HEK293T (cell line): ENCODE measurements around the gene TBC1D16.
A peak's percentile ranks its signal among the peaks of the same experiment; 100 is the strongest.

Source experiments
- CTCF ChIA-PET: fragments of 350-600 bp; formaldehyde crosslinking; extraction: SDS; loops from one replicate; lab custom pipeline; 2021; ENCODE audit warnings: antibody characterized with exemption, inconsistent platforms; lab: Yijun Ruan, JAX
- POLR2A ChIA-PET: fragments of 350-600 bp; formaldehyde crosslinking; extraction: SDS; loops from one replicate; lab custom pipeline; 2020; ENCODE audit warnings: antibody characterized with exemption, inconsistent platforms; lab: Yijun Ruan, JAX
- DNase-seq: peaks from one replicate; pipeline ENCODE4 v3.0.0; 2012; ENCODE audit warnings: mixed read lengths; ENCODE audit errors: extremely low spot score
- BHLHE40 ChIP-seq: fragments of 450-650 bp; IDR thresholded peaks from 2 replicates; pipeline ENCODE4 v1.6.1; 2016; ENCODE audit warnings: mild to moderate bottlenecking, moderate library complexity, borderline replicate concordance
- CTBP1 ChIP-seq: fragments of 450-650 bp; IDR thresholded peaks from 2 replicates; pipeline ENCODE4 v1.6.1; 2016; ENCODE audit warnings: borderline replicate concordance
- ELF4 ChIP-seq: fragments of 450-650 bp; IDR thresholded peaks from 2 replicates; pipeline ENCODE4 v1.6.1; 2017; ENCODE audit warnings: antibody characterized with exemption
- FOXA1 ChIP-seq: fragments of 450-650 bp; IDR thresholded peaks from 2 replicates; pipeline ENCODE4 v1.6.1; 2016; ENCODE audit warnings: mild to moderate bottlenecking
- FOXK2 ChIP-seq: fragments of 450-650 bp; IDR thresholded peaks from 2 replicates; pipeline ENCODE4 v1.6.1; 2016; ENCODE audit warnings: mild to moderate bottlenecking
- FOXM1 ChIP-seq: fragments of 450-650 bp; IDR thresholded peaks from 2 replicates; pipeline ENCODE4 v1.6.1; 2017; ENCODE audit warnings: mild to moderate bottlenecking, borderline replicate concordance
- HDGF ChIP-seq: fragments of 450-650 bp; IDR thresholded peaks from 2 replicates; pipeline ENCODE4 v1.6.1; 2017; ENCODE audit warnings: antibody characterized with exemption, borderline replicate concordance
- L3MBTL2 ChIP-seq: fragments of 450-650 bp; conservative IDR thresholded peaks from 2 replicates; pipeline ENCODE4 v1.6.1; 2016; ENCODE audit warnings: mild to moderate bottlenecking
- LEF1 ChIP-seq: fragments of 450-650 bp; IDR thresholded peaks from 2 replicates; pipeline ENCODE4 v1.6.1; 2017; ENCODE audit warnings: mild to moderate bottlenecking, borderline replicate concordance
- NFRKB ChIP-seq: fragments of 450-650 bp; IDR thresholded peaks from 2 replicates; pipeline ENCODE4 v1.6.1; 2016; ENCODE audit warnings: mild to moderate bottlenecking, moderate library complexity
- SP1 ChIP-seq: fragments of 450-650 bp; IDR thresholded peaks from 2 replicates; pipeline ENCODE4 v1.6.1; 2017
- SUZ12 ChIP-seq: fragments of 450-650 bp; IDR thresholded peaks from 2 replicates; pipeline ENCODE4 v1.6.1; 2016; ENCODE audit warnings: mild to moderate bottlenecking
- TARDBP ChIP-seq: fragments of 450-650 bp; IDR thresholded peaks from 2 replicates; pipeline ENCODE4 v1.6.1; 2016
- ZNF384 ChIP-seq: fragments of 450-650 bp; IDR thresholded peaks from 2 replicates; pipeline ENCODE4 v1.6.1; 2016
- TF ChIP-seq, protein P1 (sequence below): fragments of 450-650 bp; IDR thresholded peaks from 2 replicates; pipeline ENCODE4 v1.6.1; 2016

TBC1D16 gene

DNA sequence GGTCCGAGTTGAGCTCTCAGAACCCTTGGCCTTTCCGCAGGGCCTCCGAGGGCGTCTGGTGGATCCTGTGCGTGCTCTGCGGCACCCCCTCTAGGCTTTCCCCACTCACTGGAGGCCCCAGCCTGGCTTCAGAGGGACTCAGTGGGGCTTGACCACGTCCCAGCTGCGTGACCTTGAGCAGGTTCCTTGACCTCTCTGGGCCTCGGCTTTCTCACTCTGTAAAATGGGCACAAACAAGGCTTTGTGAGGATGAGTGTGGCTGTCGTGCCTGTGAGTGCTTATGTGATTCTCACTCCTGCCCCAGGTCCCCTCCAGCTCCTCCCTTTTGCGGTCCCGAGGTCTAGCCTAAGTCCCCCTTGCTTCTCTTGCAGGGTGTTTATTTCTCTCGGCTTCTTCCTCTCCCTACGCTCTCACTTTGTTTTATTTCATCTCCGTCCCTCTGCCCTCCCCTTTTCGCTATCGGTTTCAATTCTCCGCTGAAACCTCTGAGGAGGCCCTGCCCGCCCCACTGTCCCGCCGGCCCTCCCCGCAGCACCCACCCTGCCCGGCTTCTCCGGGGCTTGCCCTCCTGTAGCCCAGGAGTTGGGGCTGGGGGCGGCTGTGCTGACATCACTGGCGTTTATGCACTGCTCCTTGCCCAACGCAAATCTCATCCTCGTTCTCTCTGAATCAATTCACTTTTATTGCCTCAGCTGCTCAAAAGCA, 114.1 kb downstream of the TBC1D16 start:
- ChIA-PET POLR2A (interaction anchor here (2.8 kb wide), 1 partner anchor 72 kb away, joined by 8 read pairs; no protein-coding TSS in a partner anchor), CTCF (interaction anchor here (0.6 to 1.3 kb wide), 3 partner anchors 32 to 110 kb away, joined by 3 read pairs; no protein-coding TSS in a partner anchor)
- no peak for DNase-seq
- TF ChIP-seq SUZ12, result no peak
- no peak for TF ChIP-seq HDGF
- TF ChIP-seq LEF1, result no peak
- TF ChIP-seq, protein P1, sequence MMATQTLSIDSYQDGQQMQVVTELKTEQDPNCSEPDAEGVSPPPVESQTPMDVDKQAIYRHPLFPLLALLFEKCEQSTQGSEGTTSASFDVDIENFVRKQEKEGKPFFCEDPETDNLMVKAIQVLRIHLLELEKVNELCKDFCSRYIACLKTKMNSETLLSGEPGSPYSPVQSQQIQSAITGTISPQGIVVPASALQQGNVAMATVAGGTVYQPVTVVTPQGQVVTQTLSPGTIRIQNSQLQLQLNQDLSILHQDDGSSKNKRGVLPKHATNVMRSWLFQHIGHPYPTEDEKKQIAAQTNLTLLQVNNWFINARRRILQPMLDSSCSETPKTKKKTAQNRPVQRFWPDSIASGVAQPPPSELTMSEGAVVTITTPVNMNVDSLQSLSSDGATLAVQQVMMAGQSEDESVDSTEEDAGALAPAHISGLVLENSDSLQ, result no peak
- 0 out of 2 replicates have a peak, but pooled peaks have one; percentile 36 for TF ChIP-seq FOXM1
- TF ChIP-seq TARDBP, result no peak
- TF ChIP-seq CTBP1, result no peak

DNA sequence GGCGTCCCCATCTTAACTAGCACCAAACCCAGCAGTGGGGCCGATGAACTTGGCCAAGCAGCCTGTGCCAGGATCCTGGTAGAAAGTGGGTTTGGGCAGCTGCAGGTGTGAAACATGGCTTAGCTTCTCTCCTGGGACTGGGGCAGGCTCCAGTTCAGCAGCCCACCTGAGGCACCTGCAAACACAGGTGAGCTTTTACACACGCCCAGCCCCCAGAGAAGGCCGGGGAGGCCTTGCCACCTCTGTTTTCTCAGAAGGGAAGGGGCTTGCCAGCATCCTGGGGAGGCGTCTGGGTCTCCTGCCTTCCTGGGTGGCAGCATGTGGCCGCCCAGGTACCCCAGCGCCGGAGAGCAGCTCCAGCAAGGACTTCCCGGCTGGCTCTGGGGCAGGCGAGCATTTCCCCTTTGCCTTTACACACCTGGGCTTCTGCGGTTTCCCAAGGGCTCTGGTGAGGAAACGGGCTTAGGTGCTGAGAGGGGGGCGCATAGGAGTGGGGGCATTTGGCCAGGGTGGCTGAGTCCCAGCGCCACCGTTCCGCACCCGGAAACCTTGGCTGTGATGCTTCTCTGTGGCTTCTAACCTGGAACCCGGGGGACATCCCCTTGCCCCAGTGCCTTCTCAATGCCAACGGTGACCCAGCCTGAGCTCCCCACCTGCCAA, 114.8 kb downstream of the TBC1D16 start:
- no peak for DNase-seq
- ChIA-PET CTCF (interaction anchor here (1.0 to 1.3 kb wide), 3 partner anchors 80 to 131 kb away, joined by 3 read pairs; no protein-coding TSS in a partner anchor), POLR2A (interaction anchor here (2.8 kb wide), 1 partner anchor 73 kb away, joined by 8 read pairs; no protein-coding TSS in a partner anchor)
- TF ChIP-seq FOXA1, result no peak
- no peak for TF ChIP-seq HDGF
- no peak for TF ChIP-seq NFRKB
- TF ChIP-seq, protein P1, result no peak
- no peak for TF ChIP-seq SP1
- TF ChIP-seq L3MBTL2, result no peak
- TF ChIP-seq ELF4, result no peak

DNA sequence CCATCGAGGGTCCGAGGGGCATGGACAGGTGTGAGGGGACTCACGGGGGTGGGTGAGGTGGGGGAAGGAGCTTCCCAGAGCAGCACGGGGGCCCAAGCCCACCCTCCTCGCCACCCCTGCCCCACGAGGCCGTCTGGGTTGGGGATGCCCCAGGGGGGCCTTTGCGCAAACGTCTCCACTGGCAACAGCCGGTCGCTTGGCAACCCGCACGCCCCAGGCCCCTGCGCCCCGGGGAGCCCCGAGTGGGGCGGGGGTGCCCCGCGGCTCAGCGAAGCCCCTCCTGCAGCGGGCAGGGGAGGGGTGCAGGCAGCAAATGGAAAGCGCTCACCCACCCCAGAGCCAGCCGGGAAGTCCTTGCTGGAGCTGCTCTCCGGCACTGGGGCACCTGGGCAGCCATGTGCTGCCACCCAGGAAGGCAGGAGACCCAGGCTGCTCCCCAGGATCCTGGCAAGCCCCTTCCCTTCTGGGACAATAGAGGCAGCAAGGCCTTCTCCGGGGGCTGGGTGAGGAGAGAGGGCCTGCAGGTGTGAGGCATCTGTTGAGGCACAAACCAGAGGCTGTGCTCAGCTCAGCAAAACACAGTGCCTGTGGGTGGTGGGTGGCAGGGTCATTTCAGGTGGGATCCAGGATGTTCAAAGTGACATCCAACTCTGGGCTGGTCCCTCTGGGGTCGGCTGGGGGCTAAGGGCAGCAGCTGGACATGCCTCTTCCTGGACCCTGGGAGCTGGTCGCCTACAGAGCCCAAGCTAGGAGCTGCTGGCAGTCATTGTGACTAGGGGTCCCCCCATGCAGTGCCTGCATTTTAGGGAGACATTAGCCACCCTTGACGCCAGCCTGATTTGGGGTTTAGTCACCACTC, 115.6 kb downstream of the TBC1D16 start:
- TF ChIP-seq FOXK2, result no peak
- TF ChIP-seq CTBP1, result no peak
- no peak for TF ChIP-seq SP1
- no peak for TF ChIP-seq HDGF
- no peak for TF ChIP-seq LEF1
- no peak for TF ChIP-seq SUZ12
- no peak for TF ChIP-seq ZNF384
- TF ChIP-seq L3MBTL2, result no peak
- TF ChIP-seq NFRKB, result no peak
- no peak for TF ChIP-seq ELF4
- no peak for TF ChIP-seq TARDBP
- TF ChIP-seq, protein P1, result no peak
- no peak for TF ChIP-seq BHLHE40

DNA sequence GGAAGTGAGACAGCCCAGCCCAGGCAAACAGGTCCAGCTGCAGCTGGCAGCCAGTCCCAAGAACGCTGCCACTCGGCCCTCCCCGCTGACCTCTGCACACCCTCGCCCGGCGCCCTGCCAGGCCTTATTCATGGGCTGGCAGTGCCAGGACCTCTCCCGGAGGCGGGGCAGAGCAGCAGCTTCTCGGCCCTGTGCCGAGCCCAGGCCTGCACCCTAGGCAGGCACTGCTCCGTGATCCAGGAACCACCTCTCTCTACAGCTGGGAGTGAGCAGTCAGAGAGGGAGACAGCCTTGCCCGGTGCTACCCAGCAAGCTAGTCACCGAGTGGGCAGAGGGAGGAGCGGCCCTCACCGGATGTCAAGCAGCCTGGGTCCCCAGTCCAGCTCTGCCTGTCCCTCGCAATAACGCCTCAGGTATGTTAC, 116.5 kb downstream of the TBC1D16 start:
- POLR2A ChIA-PET, result interaction anchor here (1.0 to 2.8 kb wide), 2 partner anchors 73 to 74 kb away, joined by 3 to 8 read pairs; no protein-coding TSS in a partner anchor
- DNase-seq, result no peak
- TF ChIP-seq FOXM1, result no peak
- TF ChIP-seq NFRKB, result no peak
- no peak for TF ChIP-seq HDGF
- no peak for TF ChIP-seq FOXK2
- no peak for TF ChIP-seq L3MBTL2
- CTCF ChIA-PET, result interaction anchor here (1.0 to 1.3 kb wide), 2 partner anchors 73 to 111 kb away, joined by 3 read pairs; no protein-coding TSS in a partner anchor

More for the DNA sequence above, 115.6 kb downstream of the TBC1D16 start:
- POLR2A ChIA-PET, result interaction anchor here (1.0 to 2.8 kb wide), 2 partner anchors 72 to 73 kb away, joined by 3 to 8 read pairs; no protein-coding TSS in a partner anchor
- DNase-seq, result no peak
- CTCF ChIA-PET, result interaction anchor here (1.0 to 1.3 kb wide), 4 partner anchors 74 to 131 kb away, joined by 3 read pairs; no protein-coding TSS in a partner anchor

DNA sequence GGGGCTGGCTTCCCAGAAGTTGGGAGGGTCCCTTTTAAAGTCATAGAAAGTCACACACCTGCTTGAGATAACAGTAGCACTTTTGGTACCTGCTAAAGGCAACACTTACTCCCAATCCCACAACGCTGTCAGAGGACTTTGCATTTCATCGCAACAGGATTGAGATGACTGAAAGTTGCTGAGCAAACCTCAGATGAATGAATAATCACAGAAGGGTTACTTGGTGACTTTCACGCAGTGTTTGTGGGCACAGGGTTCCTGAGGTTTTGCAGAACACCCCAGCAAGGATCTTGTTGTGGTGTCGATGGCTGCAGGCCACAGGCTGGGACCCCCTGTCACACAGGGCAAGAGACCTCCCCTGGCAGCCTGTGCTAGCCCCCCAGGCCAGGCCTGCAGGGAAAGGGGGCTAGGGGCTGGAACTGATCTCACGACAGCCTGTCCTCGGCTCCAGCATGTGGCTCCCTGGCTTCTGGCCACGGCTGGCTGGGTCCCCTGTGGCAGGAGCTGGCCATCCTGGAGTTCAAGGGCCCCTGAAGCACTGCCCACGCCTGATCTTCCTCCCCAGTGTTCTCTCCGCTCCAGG, 117.0 kb downstream of the TBC1D16 start:
- ChIA-PET POLR2A (interaction anchor here (2.8 kb wide), 1 partner anchor 75 kb away, joined by 8 read pairs; no protein-coding TSS in a partner anchor), CTCF (interaction anchor here (1.3 kb wide), 1 partner anchor 110 kb away, joined by 3 read pairs; no protein-coding TSS in a partner anchor)
- DNase-seq, result no peak
- TF ChIP-seq TARDBP, result no peak
- TF ChIP-seq SUZ12, result no peak
